Measurements from ENCODE around the gene LLGL1. TPM values are rescaled to one million over a fixed set of nuclear protein-coding genes. Genes with fewer than 3 reads are reported as not detected.

Gene LLGL1
- polyA plus RNA-seq, 1 donor = 20.8 TPM

GRCh38 chr17:18270046-18270931 is 44.9 kb downstream of the LLGL1 start:
- no peak for DNase-seq (ENCODE audit: low read depth)

- no peak for DNase-seq (ENCODE audit: low read depth)
Observed at GRCh38 chr17:18277076-18277475, 51.6 kb downstream of the LLGL1 start.

GRCh38 chr17:18278867-18279266 is 53.4 kb downstream of the LLGL1 start:
- DNase-seq (ENCODE audit: low read depth) = no peak

- DNase-seq (ENCODE audit: low read depth) = no peak
Observed at GRCh38 chr17:18280249-18280648, 54.8 kb downstream of the LLGL1 start.

- no peak for DNase-seq (ENCODE audit: low read depth)
Observed at GRCh38 chr17:18280766-18281371, 55.4 kb downstream of the LLGL1 start.

- DNase-seq (ENCODE audit: low read depth) = no peak
Observed at GRCh38 chr17:18281788-18282187, 56.4 kb downstream of the LLGL1 start.

GRCh38 chr17:18285296-18285695 is 59.9 kb downstream of the LLGL1 start:
- DNase-seq (ENCODE audit: low read depth) = no peak

GRCh38 chr17:18291718-18292540 is 66.5 kb downstream of the LLGL1 start:
- DNase-seq (ENCODE audit: low read depth) = no peak

Other genes starting within 250 kb of the LLGL1 start
- 19.7 TPM for gene ATPAF2, start 186.5 kb upstream of the LLGL1 start, polyA plus RNA-seq (ENCODE audit: insufficient read length)
- 11.9 TPM for gene GID4, start 186.2 kb upstream of the LLGL1 start, polyA plus RNA-seq (ENCODE audit: insufficient read length)
- gene DRG2, start 137.7 kb upstream of the LLGL1 start, polyA plus RNA-seq (ENCODE audit: insufficient read length) = 24.9 TPM
- gene MYO15A, start 116.9 kb upstream of the LLGL1 start, polyA plus RNA-seq (ENCODE audit: insufficient read length) = 1.2 TPM
- gene ALKBH5, start 41.8 kb upstream of the LLGL1 start, polyA plus RNA-seq (ENCODE audit: insufficient read length) = 62.8 TPM
- 146 TPM for gene FLII, start 33.1 kb downstream of the LLGL1 start, polyA plus RNA-seq (ENCODE audit: insufficient read length)
- gene MIEF2, start 35.0 kb downstream of the LLGL1 start, polyA plus RNA-seq (ENCODE audit: insufficient read length) = 14.9 TPM
- 26.7 TPM for gene TOP3A, start 89.4 kb downstream of the LLGL1 start, polyA plus RNA-seq (ENCODE audit: insufficient read length)
- gene SMCR8, start 89.7 kb downstream of the LLGL1 start, polyA plus RNA-seq (ENCODE audit: insufficient read length) = 7.6 TPM
- gene SHMT1, start 137.9 kb downstream of the LLGL1 start, polyA plus RNA-seq (ENCODE audit: insufficient read length) = 9.9 TPM
- not detected for gene EVPLL, start 152.1 kb downstream of the LLGL1 start, polyA plus RNA-seq (ENCODE audit: insufficient read length)

Measured in forelimb muscle (tissue), 1 donor.